HEK293 (cell line): ENCODE data around the gene EDAR.

Experiments used
- CTCF ChIA-PET: fragments of 350-600 bp; formaldehyde crosslinking; extraction: SDS; loops from one replicate; lab custom pipeline; 2021; ENCODE audit warnings: antibody characterized with exemption; lab: Yijun Ruan, JAX
- POLR2A ChIA-PET: fragments of 300-600 bp; formaldehyde crosslinking; extraction: SDS; loops from one replicate; lab custom pipeline; 2020; ENCODE audit warnings: antibody characterized with exemption, inconsistent platforms; lab: Yijun Ruan, JAX
- H3K27ac ChIP-seq: fragments of 200-500 bp; sonication (Bioruptor generic); 2 replicates; pipeline ENCODE4 v1.5.1; 2014; ENCODE audit warnings: low read depth, low read length, control low read depth, inconsistent platforms; ENCODE audit errors: extremely low read depth
- H3K36me3 ChIP-seq, 2 experiments: fragments of 200-500 bp in 1 of 2; sonication (Bioruptor generic) in 1 of 2; 1 replicate in 1 of 2; 2 replicates in 1 of 2; pipeline ENCODE4 v1.5.1; 2014 to 2017; ENCODE audit warnings: inconsistent platforms in 2 of 2, low read length in 2 of 2; ENCODE audit not compliant: control insufficient read depth in 2 of 2, insufficient read depth in 1 of 2
- H3K4me1 ChIP-seq: fragments of 200-500 bp; sonication (Bioruptor generic); 2 replicates; pipeline ENCODE4 v1.5.1; 2014; ENCODE audit warnings: mild to moderate bottlenecking, low read length, inconsistent platforms; ENCODE audit not compliant: control insufficient read depth, insufficient read depth
- H3K4me3 ChIP-seq: 2 replicates; pipeline ENCODE4 v1.5.1; 2011; ENCODE audit warnings: low read depth, mild to moderate bottlenecking, control low read depth, low read length, moderate library complexity
- H3K9me3 ChIP-seq: fragments of 200-500 bp; sonication (Bioruptor generic); 2 replicates; pipeline ENCODE4 v1.5.1; 2014; ENCODE audit warnings: low read depth, low read length, inconsistent platforms; ENCODE audit not compliant: control insufficient read depth, insufficient read depth
- AEBP2 ChIP-seq: fragments of 450-650 bp; formaldehyde crosslinking; IDR thresholded peaks from 2 replicates; pipeline ENCODE4 v1.5.1; 2016; ENCODE audit warnings: missing biosample characterization, missing genetic modification characterization, borderline replicate concordance
- GLI4 ChIP-seq: fragments of 450-650 bp; formaldehyde crosslinking; IDR thresholded peaks from 2 replicates; pipeline ENCODE4 v1.5.1; 2016; ENCODE audit warnings: missing biosample characterization, missing genetic modification characterization
- OVOL3 ChIP-seq: fragments of 450-650 bp; formaldehyde crosslinking; IDR thresholded peaks from 2 replicates; pipeline ENCODE4 v1.5.1; 2016; ENCODE audit warnings: missing biosample characterization, missing genetic modification characterization
- PATZ1 ChIP-seq: fragments of 450-650 bp; formaldehyde crosslinking; IDR thresholded peaks from 2 replicates; pipeline ENCODE4 v1.5.1; 2016; ENCODE audit warnings: missing biosample characterization, missing genetic modification characterization
- SETDB1 ChIP-seq: IDR thresholded peaks from one replicate; pipeline ENCODE4 v1.6.1; 2017; ENCODE audit warnings: mild to moderate bottlenecking, low read length, moderate library complexity, mixed read lengths; ENCODE audit not compliant: insufficient read length
- SP7 ChIP-seq: fragments of 450-650 bp; formaldehyde crosslinking; IDR thresholded peaks from 2 replicates; pipeline ENCODE4 v1.5.1; 2016; ENCODE audit warnings: missing biosample characterization, missing genetic modification characterization
- TSHZ1 ChIP-seq: fragments of 450-650 bp; formaldehyde crosslinking; IDR thresholded peaks from 2 replicates; pipeline ENCODE4 v1.5.1; 2016; ENCODE audit warnings: missing biosample characterization, missing genetic modification characterization, borderline replicate concordance
- ZNF155 ChIP-seq: fragments of 450-650 bp; formaldehyde crosslinking; IDR thresholded peaks from 2 replicates; pipeline ENCODE4 v1.5.1; 2016; ENCODE audit warnings: missing biosample characterization, missing genetic modification characterization
- ZNF416 ChIP-seq: fragments of 450-650 bp; formaldehyde crosslinking; IDR thresholded peaks from 2 replicates; pipeline ENCODE4 v1.5.1; 2016; ENCODE audit warnings: missing biosample characterization, missing genetic modification characterization
- ZNF473 ChIP-seq: fragments of 450-650 bp; formaldehyde crosslinking; IDR thresholded peaks from 2 replicates; pipeline ENCODE4 v1.5.1; 2017; ENCODE audit warnings: missing biosample characterization, missing genetic modification characterization
- ZNF558 ChIP-seq: fragments of 450-650 bp; formaldehyde crosslinking; IDR thresholded peaks from 2 replicates; pipeline ENCODE4 v1.5.1; 2016; ENCODE audit warnings: missing biosample characterization, missing genetic modification characterization
- ZNF837 ChIP-seq: fragments of 450-650 bp; formaldehyde crosslinking; IDR thresholded peaks from 2 replicates; pipeline ENCODE4 v1.5.1; 2016; ENCODE audit warnings: missing biosample characterization, missing genetic modification characterization
- ZNF843 ChIP-seq: fragments of 450-650 bp; formaldehyde crosslinking; IDR thresholded peaks from 2 replicates; pipeline ENCODE4 v1.5.1; 2016; ENCODE audit warnings: missing biosample characterization, missing genetic modification characterization
- TF ChIP-seq, protein P1 (sequence below): fragments of 450-650 bp; IDR thresholded peaks from 2 replicates; pipeline ENCODE4 v1.5.1; 2018; ENCODE audit warnings: missing biosample characterization, missing genetic modification characterization
- TF ChIP-seq, protein P2 (sequence below): fragments of 450-650 bp; formaldehyde crosslinking; IDR thresholded peaks from 2 replicates; pipeline ENCODE4 v1.5.1; 2016; ENCODE audit warnings: missing biosample characterization, missing genetic modification characterization

Gene EDAR

DNA sequence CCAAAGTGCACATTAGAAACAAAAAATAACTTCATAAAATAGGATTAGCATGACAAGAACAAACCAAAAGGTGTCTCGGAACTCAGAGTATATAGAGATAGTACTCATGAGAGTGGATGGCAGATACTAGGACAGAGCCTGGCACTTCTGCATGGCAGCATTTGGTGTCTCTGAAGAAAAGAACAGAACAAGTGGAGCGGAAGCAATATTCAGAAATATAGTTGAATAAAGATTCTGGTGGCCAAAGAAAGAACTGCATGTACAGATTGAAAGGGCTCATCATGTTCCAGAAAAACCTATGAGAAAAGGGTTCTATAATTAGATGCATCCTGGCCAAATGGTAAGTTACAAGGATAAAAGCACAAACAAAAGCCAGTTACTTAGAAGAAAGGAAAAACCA is 111.5 kb downstream of the EDAR start:
- CTCF ChIA-PET = no interaction called here
- Histone ChIP-seq H3K9me3 (no peaks in the 10 kb centered on the region; the same call in 1 of the 2 replicates), H3K4me1 (no peaks in the 10 kb centered on the region), H3K4me3 (no peak overlapping the region), H3K36me3 (peaks cover 27% of the 10 kb centered on the region in 2 experiments), H3K27ac (no peak overlapping the region)
- POLR2A ChIA-PET = no interaction called here
- TF ChIP-seq AEBP2 (tag by site-specific recombination) (no peak), GLI4 (no peak), ZNF843 (no peak), OVOL3 (tag by site-specific recombination) (no peak), PATZ1 (tag by site-specific recombination) (no peak)
- TF ChIP-seq, protein P1, sequence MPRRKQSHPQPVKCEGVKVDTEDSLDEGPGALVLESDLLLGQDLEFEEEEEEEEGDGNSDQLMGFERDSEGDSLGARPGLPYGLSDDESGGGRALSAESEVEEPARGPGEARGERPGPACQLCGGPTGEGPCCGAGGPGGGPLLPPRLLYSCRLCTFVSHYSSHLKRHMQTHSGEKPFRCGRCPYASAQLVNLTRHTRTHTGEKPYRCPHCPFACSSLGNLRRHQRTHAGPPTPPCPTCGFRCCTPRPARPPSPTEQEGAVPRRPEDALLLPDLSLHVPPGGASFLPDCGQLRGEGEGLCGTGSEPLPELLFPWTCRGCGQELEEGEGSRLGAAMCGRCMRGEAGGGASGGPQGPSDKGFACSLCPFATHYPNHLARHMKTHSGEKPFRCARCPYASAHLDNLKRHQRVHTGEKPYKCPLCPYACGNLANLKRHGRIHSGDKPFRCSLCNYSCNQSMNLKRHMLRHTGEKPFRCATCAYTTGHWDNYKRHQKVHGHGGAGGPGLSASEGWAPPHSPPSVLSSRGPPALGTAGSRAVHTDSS (tag by site-specific recombination) = no peak
- TF ChIP-seq, protein P2, sequence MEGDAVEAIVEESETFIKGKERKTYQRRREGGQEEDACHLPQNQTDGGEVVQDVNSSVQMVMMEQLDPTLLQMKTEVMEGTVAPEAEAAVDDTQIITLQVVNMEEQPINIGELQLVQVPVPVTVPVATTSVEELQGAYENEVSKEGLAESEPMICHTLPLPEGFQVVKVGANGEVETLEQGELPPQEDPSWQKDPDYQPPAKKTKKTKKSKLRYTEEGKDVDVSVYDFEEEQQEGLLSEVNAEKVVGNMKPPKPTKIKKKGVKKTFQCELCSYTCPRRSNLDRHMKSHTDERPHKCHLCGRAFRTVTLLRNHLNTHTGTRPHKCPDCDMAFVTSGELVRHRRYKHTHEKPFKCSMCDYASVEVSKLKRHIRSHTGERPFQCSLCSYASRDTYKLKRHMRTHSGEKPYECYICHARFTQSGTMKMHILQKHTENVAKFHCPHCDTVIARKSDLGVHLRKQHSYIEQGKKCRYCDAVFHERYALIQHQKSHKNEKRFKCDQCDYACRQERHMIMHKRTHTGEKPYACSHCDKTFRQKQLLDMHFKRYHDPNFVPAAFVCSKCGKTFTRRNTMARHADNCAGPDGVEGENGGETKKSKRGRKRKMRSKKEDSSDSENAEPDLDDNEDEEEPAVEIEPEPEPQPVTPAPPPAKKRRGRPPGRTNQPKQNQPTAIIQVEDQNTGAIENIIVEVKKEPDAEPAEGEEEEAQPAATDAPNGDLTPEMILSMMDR = no peak

DNA sequence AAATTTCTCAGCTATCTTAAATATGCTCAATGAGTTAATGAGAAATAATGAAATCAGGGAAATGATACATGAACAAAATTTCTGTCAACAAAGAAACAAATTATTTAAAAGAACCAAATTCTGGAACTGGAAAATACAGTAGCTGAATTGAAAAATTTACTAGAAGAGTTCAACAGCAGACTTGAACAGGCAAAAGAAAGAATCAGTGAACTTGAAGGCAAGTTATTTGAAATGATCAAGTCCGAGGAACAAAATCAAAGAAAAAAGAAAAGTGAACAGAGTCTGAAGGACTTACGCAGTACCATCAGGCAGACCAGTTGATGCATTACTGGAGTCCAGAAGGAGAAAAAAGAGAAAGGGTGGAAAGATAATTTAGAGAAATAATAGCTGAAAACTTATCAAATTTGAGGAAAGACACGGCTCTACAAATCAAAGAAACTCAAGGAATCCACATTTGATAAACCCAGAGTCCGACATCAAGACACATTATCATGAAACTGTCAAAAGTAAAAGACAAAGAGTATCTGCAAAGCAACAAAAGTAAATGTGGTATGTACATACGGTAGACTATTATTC is 118.9 kb downstream of the EDAR start:
- H3K9me3 ChIP-seq = no peaks in the 10 kb centered on the region
- ChIA-PET POLR2A (no interaction called here), CTCF (no interaction called here)
- peaks cover 6 to 41% of the 10 kb centered on the region in 2 experiments for H3K36me3 ChIP-seq
- no peak overlapping the region for H3K4me3 ChIP-seq
- no peak overlapping the region for H3K27ac ChIP-seq
- no peaks in the 10 kb centered on the region for H3K4me1 ChIP-seq
- TF ChIP-seq ZNF837 (tag by site-specific recombination) (no peak), TSHZ1 (tag by site-specific recombination) (no peak), ZNF558 (tag by site-specific recombination) (peak; percentile 64; the same call in 1 of the 2 replicates), ZNF416 (tag by site-specific recombination) (no peak), ZNF473 (tag by site-specific recombination) (no peak), SP7 (tag by site-specific recombination) (no peak), SETDB1 (peak; percentile 76), ZNF155 (tag by site-specific recombination) (no peak)
